Natural killer cell (primary cell): Measurements from ENCODE around the gene GPR137B. TPM values are rescaled to one million over a fixed set of nuclear protein-coding genes. Genes with fewer than 3 reads are reported as not detected.
A peak's percentile ranks its signal among the peaks of the same experiment; 100 is the strongest.

Experiments
- ATAC-seq, 3 donors: fragments of 150-1000 bp in 2 of 3; fragments of 200-7000 bp in 1 of 3; cut with Tn5 transposase; 1 replicate in 1 of 3; 2 replicates in 2 of 3; pipeline ENCODE4 v1.10.0; 2021; ENCODE audit warnings: mild to moderate bottlenecking in 2 of 3, moderate library complexity in 2 of 3
- DNase-seq, 2 donors: peaks; one replicate each; pipeline versions ENCODE4 v3.0.0 to v3.0.0-alpha.2; 2013 to 2021; ENCODE audit warnings: mixed read lengths in 1 of 2
- H3K27ac ChIP-seq: one replicate; pipeline ENCODE4 v1.5.1; 2013; ENCODE audit warnings: mild to moderate bottlenecking, low read length
- H3K27me3 ChIP-seq: one replicate; pipeline ENCODE4 v1.6.1; 2013; ENCODE audit warnings: low read length; ENCODE audit not compliant: control insufficient read depth, insufficient read depth
- H3K36me3 ChIP-seq: one replicate; pipeline ENCODE4 v1.6.1; 2013; ENCODE audit warnings: low read length; ENCODE audit not compliant: control insufficient read depth, insufficient read depth
- H3K4me1 ChIP-seq: one replicate; pipeline ENCODE4 v1.6.1; 2013; ENCODE audit warnings: low read length; ENCODE audit not compliant: control insufficient read depth, insufficient read depth
- H3K4me3 ChIP-seq: one replicate; pipeline ENCODE4 v1.5.1; 2013; ENCODE audit warnings: low read length
- H3K9me3 ChIP-seq: one replicate; pipeline ENCODE4 v1.6.1; 2013; ENCODE audit warnings: low read length; ENCODE audit not compliant: control insufficient read depth, insufficient read depth
- H3K27ac Mint-ChIP-seq, 2 donors: one replicate each; pipeline ENCODE4 v1.8.0; 2022; ENCODE audit warnings: mild to moderate bottlenecking in 2 of 2, mixed read lengths in 2 of 2, moderate library complexity in 1 of 2
- H3K27me3 Mint-ChIP-seq, 2 donors: one replicate each; pipeline ENCODE4 v1.8.0; 2022; ENCODE audit warnings: low read depth in 2 of 2, mixed read lengths in 2 of 2
- H3K36me3 Mint-ChIP-seq: one replicate; pipeline ENCODE4 v1.8.0; 2022; ENCODE audit warnings: mixed read lengths
- H3K4me1 Mint-ChIP-seq, 2 donors: one replicate each; pipeline ENCODE4 v1.8.0; 2022; ENCODE audit warnings: mixed read lengths in 2 of 2
- H3K4me3 Mint-ChIP-seq: one replicate; pipeline ENCODE4 v1.8.0; 2022; ENCODE audit warnings: mild to moderate bottlenecking, moderate library complexity, mixed read lengths
- H3K9me3 Mint-ChIP-seq, 2 donors: one replicate each; pipeline ENCODE4 v1.8.0; 2022; ENCODE audit warnings: mixed read lengths in 2 of 2
- WGBS: methylation state at CpG from one replicate; pipeline ENCODE4 v1.1.7; 2013; ENCODE audit warnings: missing lambda C conversion rate; ENCODE audit not compliant: insufficient coverage; 5-methylcytosine and 5-hydroxymethylcytosine counted together
- intact Hi-C: fragments of 100-400 bp; cut with micrococcal nuclease; formaldehyde crosslinking; loops from one replicate; pipeline ENCODE4 v1.14.2; 2022
- total RNA-seq, 4 donors: library from RNA; stranded (reverse); fragments of 120-200 nt in 1 of 4; gene quantifications; one replicate each; pipeline versions ENCODE4 v1.2.3 to v1.2.4, GENCODE V29; 2013 to 2022
- TF ChIP-seq, protein P1 (sequence below): fragments of 200-600 bp; IDR thresholded peaks from one replicate; pipeline ENCODE4 v1.8.0; 2022; ENCODE audit warnings: antibody characterized with exemption

Gene GPR137B
- total RNA-seq, 3 donors from 2014 or later (not counting 1 experiment from before 2014, with no cell fraction given) = 13.3 to 13.8 (median 13.5) TPM

DNA sequence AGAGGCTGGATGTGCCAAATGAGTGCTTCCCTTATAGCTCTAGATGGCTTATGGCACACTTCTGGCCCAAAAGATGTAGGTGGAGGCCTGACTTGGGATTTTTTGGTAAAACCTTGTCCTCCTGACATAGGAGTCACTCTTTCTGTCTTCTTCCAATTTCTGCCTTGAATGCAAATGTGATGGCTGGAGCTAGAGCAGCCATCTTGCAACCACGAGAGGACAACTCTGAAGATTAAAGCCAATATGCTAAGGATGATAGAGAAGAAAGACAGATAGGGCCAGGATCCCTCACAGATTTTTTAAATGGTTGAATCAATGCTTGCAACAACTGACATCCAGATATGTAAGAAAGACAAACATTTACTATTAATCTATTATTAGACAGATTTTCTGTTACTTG is 8.5 kb upstream of the GPR137B start:
- Histone ChIP-seq H3K27ac (no peak overlapping the region), H3K4me1 (no peaks in the 10 kb centered on the region), H3K4me3 (no peak overlapping the region), H3K9me3 (no peaks in the 10 kb centered on the region), H3K36me3 (no peaks in the 10 kb centered on the region), H3K27me3 (peaks cover 4% of the 10 kb centered on the region)
- TF ChIP-seq, protein P1, sequence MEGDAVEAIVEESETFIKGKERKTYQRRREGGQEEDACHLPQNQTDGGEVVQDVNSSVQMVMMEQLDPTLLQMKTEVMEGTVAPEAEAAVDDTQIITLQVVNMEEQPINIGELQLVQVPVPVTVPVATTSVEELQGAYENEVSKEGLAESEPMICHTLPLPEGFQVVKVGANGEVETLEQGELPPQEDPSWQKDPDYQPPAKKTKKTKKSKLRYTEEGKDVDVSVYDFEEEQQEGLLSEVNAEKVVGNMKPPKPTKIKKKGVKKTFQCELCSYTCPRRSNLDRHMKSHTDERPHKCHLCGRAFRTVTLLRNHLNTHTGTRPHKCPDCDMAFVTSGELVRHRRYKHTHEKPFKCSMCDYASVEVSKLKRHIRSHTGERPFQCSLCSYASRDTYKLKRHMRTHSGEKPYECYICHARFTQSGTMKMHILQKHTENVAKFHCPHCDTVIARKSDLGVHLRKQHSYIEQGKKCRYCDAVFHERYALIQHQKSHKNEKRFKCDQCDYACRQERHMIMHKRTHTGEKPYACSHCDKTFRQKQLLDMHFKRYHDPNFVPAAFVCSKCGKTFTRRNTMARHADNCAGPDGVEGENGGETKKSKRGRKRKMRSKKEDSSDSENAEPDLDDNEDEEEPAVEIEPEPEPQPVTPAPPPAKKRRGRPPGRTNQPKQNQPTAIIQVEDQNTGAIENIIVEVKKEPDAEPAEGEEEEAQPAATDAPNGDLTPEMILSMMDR = no peak
- DNase-seq = no peak
- intact Hi-C loops = loop anchor here (10.0 kb wide), 1 partner anchor 61 kb away; no protein-coding TSS in a partner anchor
- Mint-ChIP-seq H3K9me3 (no peaks in the 10 kb centered on the region), H3K27me3 (peaks cover 28 to 60% of the 10 kb centered on the region in 2 donors), H3K4me3 (no peak overlapping the region), H3K36me3 (no peaks in the 10 kb centered on the region), H3K4me1 (no peaks in the 10 kb centered on the region), H3K27ac (no peak overlapping the region)
- ATAC-seq = no peak
- WGBS = 69% methylated on average over 1 of the region's 1 CpG

DNA sequence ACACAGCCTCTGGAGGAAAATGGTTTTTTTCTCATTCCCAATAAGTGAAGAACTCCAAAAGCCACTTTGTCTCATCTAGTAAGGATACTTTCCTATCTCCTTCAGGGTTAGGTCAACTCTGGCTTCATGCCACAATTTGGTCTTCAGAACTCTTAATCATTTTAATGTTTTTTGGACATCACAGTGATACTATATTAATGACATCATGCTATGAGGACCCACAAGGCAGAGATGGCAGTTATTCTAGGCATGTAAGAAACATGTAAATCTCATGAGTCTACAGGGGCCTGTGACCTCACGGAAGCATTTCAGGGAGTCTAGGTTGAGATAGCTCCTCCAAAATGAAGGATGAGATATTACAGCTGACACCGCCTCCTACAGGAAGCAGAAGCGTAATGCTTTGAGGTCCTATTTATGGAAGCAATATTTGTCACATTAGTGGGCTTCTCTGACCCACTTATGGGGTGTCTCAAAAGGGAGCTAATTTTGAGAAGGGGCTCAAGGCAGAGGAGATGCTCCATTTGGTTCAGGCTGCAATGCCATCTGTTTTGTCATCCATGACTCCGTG is 5.0 kb upstream of the GPR137B start:
- Histone ChIP-seq H3K9me3 (no peaks in the 10 kb centered on the region), H3K4me1 (peaks cover 9% of the 10 kb centered on the region), H3K27ac (no peak overlapping the region), H3K4me3 (no peak overlapping the region), H3K27me3 (peaks cover 17% of the 10 kb centered on the region), H3K36me3 (no peaks in the 10 kb centered on the region)
- H3K4me1 Mint-ChIP-seq = peaks cover 12 to 13% of the 10 kb centered on the region in 2 donors
- peaks cover 44 to 69% of the 10 kb centered on the region in 2 donors for H3K27me3 Mint-ChIP-seq
- no peak overlapping the region for H3K27ac Mint-ChIP-seq
- TF ChIP-seq, protein P1 = no peak
- peak in 1 of 2 donors; percentile 31 for DNase-seq
- WGBS = 92% methylated on average over 4 of the region's 4 CpGs
- no peaks in the 10 kb centered on the region for H3K36me3 Mint-ChIP-seq
- no peaks in the 10 kb centered on the region for H3K9me3 Mint-ChIP-seq
- ATAC-seq = no peak
- no peak overlapping the region for H3K4me3 Mint-ChIP-seq
- intact Hi-C loops = loop anchor here (10.0 kb wide), 1 partner anchor 57 kb away; no protein-coding TSS in a partner anchor

DNA sequence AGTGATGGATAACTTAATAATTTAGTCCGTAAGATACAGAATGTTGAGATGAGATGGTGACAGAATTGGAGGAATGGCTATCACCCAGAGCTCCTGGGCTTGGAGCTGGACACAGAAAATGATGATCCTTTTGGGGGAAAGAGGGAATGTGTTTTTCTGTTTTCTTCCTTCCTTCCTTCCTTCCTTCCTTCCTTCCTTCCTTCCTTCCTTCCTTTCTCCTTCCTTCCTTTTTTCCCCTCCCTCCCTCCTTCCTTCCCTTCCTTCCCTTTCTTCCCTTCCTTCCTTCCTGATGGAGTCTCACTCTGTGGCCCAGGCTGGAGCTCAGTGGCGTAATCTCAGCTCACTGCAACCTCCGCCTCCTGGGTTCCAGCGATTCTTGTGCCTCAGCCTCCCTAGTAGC is 2.8 kb upstream of the GPR137B start:
- Histone ChIP-seq H3K27me3 (peaks cover 13% of the 10 kb centered on the region), H3K9me3 (no peaks in the 10 kb centered on the region), H3K27ac (no peak overlapping the region), H3K36me3 (no peaks in the 10 kb centered on the region), H3K4me1 (peaks cover 24% of the 10 kb centered on the region), H3K4me3 (no peak overlapping the region)
- H3K9me3 Mint-ChIP-seq = no peaks in the 10 kb centered on the region
- 96% methylated on average over 4 of the region's 4 CpGs for WGBS
- DNase-seq (no peak), ATAC-seq (no peak)
- no peak overlapping the region for H3K4me3 Mint-ChIP-seq
- peaks cover 46 to 50% of the 10 kb centered on the region in 2 donors for H3K27me3 Mint-ChIP-seq
- H3K36me3 Mint-ChIP-seq = no peaks in the 10 kb centered on the region
- H3K4me1 Mint-ChIP-seq = peaks cover 31 to 35% of the 10 kb centered on the region in 2 donors
- no peak overlapping the region for H3K27ac Mint-ChIP-seq
- TF ChIP-seq, protein P1 = no peak
- intact Hi-C loops = loop anchor here (10.0 kb wide), 1 partner anchor 55 kb away; no protein-coding TSS in a partner anchor
